Measurements from ENCODE around the gene NDST4. TPM values are rescaled to one million over a fixed set of nuclear protein-coding genes. Genes with fewer than 3 reads are reported as not detected.

The NDST4 gene
- total RNA-seq, 6 donors from 2014 or later, result not detected

GRCh38 chr4:115149106-115149505, 35.7 kb upstream of the NDST4 start:
- Histone ChIP-seq H3K27me3 (no peaks in the 10 kb centered on the region), H3K9me3 (no peaks in the 10 kb centered on the region), H3K4me3 (no peak overlapping the region), H3K27ac (no peak overlapping the region), H3K36me3 (no peaks in the 10 kb centered on the region), H3K4me1 (no peaks in the 10 kb centered on the region)
- 71 to 76% methylated on average over 7 of the region's 7 CpGs for WGBS, 2 donors
- no peak for ATAC-seq (ENCODE audit: low FRiP score in 2 of 2)
- TF ChIP-seq CTCF (IDR thresholded peaks at IDR 0.05) (no peak), EP300 (IDR thresholded peaks at IDR 0.05) (no peak), POLR2AphosphoS5 (IDR thresholded peaks at IDR 0.05) (no peak), POLR2A (IDR thresholded peaks at IDR 0.05) (no peak)
- no peak for DNase-seq

DNA sequence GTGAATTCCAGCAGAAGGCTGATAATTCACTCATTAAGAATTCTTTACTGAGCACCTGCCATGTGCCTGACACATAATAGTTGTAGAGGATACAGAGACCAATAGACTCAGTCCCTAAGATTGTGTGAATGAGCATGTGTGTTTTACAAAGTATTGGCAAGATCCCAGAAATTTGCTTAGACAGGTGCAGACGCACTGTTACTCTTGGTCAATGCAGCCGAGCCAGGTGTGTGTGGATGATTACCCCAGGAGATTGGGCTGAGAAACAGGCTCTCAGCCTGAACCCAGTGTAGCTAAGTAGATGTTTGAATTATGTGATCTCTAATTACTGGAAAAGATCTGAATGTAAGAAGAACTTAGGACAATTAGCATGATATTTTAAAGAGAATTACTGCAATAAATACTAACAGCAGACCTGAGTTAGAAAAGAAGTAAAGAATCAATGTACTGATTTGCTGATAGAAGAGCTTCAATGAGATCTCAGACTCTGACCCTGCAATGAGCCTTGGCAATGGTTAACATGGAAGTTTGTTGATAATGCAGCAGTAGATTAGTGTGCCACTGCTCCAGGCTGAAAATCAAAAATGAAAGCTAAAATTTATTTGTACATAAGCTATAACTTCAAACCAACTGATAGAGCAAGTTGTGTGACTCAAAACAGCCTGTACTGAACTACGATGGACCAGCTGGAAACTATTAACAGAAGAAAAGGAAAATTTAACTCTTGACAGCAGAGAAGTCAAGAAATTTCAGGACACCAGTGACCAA, 32.2 kb upstream of the NDST4 start:
- H3K27ac ChIP-seq, result no peak overlapping the region
- WGBS, 2 donors, result 55 to 57% methylated on average over 3 of the region's 3 CpGs
- no peak for DNase-seq
- no peaks in the 10 kb centered on the region for H3K27me3 ChIP-seq
- H3K4me1 ChIP-seq, result no peaks in the 10 kb centered on the region
- H3K36me3 ChIP-seq, result no peaks in the 10 kb centered on the region
- TF ChIP-seq POLR2AphosphoS5 (IDR thresholded peaks at IDR 0.05) (no peak), EP300 (IDR thresholded peaks at IDR 0.05) (no peak), CTCF (IDR thresholded peaks at IDR 0.05) (no peak), POLR2A (IDR thresholded peaks at IDR 0.05) (no peak)
- H3K9me3 ChIP-seq, result no peaks in the 10 kb centered on the region
- ATAC-seq (ENCODE audit: low FRiP score in 2 of 2), result no peak
- H3K4me3 ChIP-seq, result no peak overlapping the region

DNA sequence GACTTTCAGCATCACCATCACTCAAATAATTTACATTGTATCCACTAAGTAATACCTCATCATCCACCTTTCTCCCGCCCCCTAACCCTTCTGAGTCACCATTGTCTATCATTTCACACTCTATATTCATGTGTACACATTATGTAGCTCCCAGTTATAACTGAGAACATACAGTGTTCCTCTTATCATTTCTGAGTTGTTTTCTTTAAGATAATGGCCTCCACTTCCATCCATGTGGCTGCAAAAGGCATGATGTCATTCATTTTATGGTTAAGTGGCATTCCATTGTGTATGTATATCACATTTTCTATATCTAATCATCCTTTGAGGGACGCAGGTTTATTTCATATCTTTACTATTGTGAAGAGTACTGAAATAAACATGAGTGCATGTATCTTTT, 14.6 kb upstream of the NDST4 start:
- no peaks in the 10 kb centered on the region for H3K36me3 ChIP-seq
- WGBS, 2 donors, result 68 to 71% methylated on average over 2 of the region's 2 CpGs
- H3K27me3 ChIP-seq, result no peaks in the 10 kb centered on the region
- no peaks in the 10 kb centered on the region for H3K9me3 ChIP-seq
- no peak for ATAC-seq (ENCODE audit: low FRiP score in 2 of 2)
- no peaks in the 10 kb centered on the region for H3K4me1 ChIP-seq
- H3K4me3 ChIP-seq, result no peak overlapping the region
- DNase-seq, result no peak
- H3K27ac ChIP-seq, result no peak overlapping the region
- no peak for TF ChIP-seq CTCF (IDR thresholded peaks at IDR 0.05)
- TF ChIP-seq EP300 (IDR thresholded peaks at IDR 0.05), result no peak
- TF ChIP-seq POLR2A (IDR thresholded peaks at IDR 0.05), result no peak
- TF ChIP-seq POLR2AphosphoS5 (IDR thresholded peaks at IDR 0.05), result no peak

DNA sequence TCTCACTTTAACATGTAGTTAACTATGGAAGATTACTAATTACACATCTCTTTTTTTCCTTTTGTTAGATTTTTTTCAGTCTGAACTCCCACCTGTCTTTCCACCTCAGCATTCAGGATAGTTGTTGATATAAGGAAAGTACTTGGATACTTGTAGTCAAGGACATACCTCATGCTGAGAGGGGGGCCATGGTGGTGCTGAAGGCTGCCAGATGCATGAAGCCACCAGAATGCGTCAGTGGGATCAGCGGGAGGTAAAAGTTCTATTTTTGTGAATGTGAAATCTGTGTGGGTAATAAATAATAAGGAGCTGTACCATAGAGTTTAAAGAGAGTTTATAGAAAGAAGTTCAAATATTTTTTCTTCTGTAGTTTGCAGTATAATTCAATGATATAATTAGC, 13.1 kb upstream of the NDST4 start:
- H3K36me3 ChIP-seq, result no peaks in the 10 kb centered on the region
- H3K4me3 ChIP-seq, result no peak overlapping the region
- WGBS, 2 donors, result 61 to 64% methylated on average over 2 of the region's 2 CpGs
- no peak overlapping the region for H3K27ac ChIP-seq
- no peaks in the 10 kb centered on the region for H3K9me3 ChIP-seq
- no peaks in the 10 kb centered on the region for H3K27me3 ChIP-seq
- H3K4me1 ChIP-seq, result no peaks in the 10 kb centered on the region
- DNase-seq (no peak), ATAC-seq (ENCODE audit: low FRiP score in 2 of 2) (no peak)
- TF ChIP-seq POLR2AphosphoS5 (IDR thresholded peaks at IDR 0.05), result no peak
- TF ChIP-seq CTCF (IDR thresholded peaks at IDR 0.05), result no peak
- TF ChIP-seq EP300 (IDR thresholded peaks at IDR 0.05), result no peak
- no peak for TF ChIP-seq POLR2A (IDR thresholded peaks at IDR 0.05)
